Peyer's patch (tissue), 4 donors: Measurements from ENCODE around the gene KCNIP3. TPM values are rescaled to one million over a fixed set of nuclear protein-coding genes. Genes with fewer than 3 reads are reported as not detected.
"Not testable (repeated sequence)": the region's sequence is repeated elsewhere in the genome, so short reads cannot be mapped to it uniquely, and the experiment has no call there.

Experiments
- DNase-seq, 3 donors: peaks; one replicate each; pipeline ENCODE4 v3.0.0-alpha.2; 2017 to 2019
- H3K27ac ChIP-seq, 4 donors: fragments of 200-600 bp; sonication (generic); one replicate each; pipeline ENCODE4 v1.5.1; 2016 to 2019
- H3K27me3 ChIP-seq, 2 donors: fragments of 200-600 bp; sonication (generic); one replicate each; pipeline ENCODE4 v1.5.1; 2019
- H3K36me3 ChIP-seq, 3 donors: fragments of 200-600 bp; sonication (generic); one replicate each; pipeline ENCODE4 v1.5.1; 2016 to 2019
- H3K4me1 ChIP-seq, 4 donors: fragments of 200-600 bp; sonication (generic); one replicate each; pipeline ENCODE4 v1.5.1; 2016 to 2019
- H3K4me3 ChIP-seq, 4 donors: fragments of 200-600 bp; sonication (generic); 1 replicate in 3 of 4; 2 replicates in 1 of 4; pipeline ENCODE4 v1.5.1; 2016 to 2019; ENCODE audit warnings: mild to moderate bottlenecking in 1 of 4
- H3K9me3 ChIP-seq, 4 donors: fragments of 200-600 bp; sonication (generic); one replicate each; pipeline ENCODE4 v1.5.1; 2016 to 2019; ENCODE audit warnings: mild to moderate bottlenecking in 1 of 4
- CTCF ChIP-seq, 6 experiments: fragments of 450-650 bp in 4 of 6; fragments of 200-600 bp in 2 of 6; sonication (generic) in 1 of 6; IDR thresholded peaks; one replicate each; pipeline ENCODE4 v1.5.1; 2017 to 2019; ENCODE audit warnings: antibody characterized with exemption in 6 of 6, mild to moderate bottlenecking in 3 of 6, moderate library complexity in 1 of 6
- POLR2A ChIP-seq, 2 donors: fragments of 450-650 bp; IDR thresholded peaks; one replicate each; pipeline ENCODE4 v1.5.1; 2017; ENCODE audit warnings: antibody characterized with exemption in 2 of 2, mild to moderate bottlenecking in 2 of 2, moderate library complexity in 2 of 2
- total RNA-seq, 4 donors: library from RNA; depleted of rRNA; stranded (reverse); fragments of >200 nt; gene quantifications; one replicate each; pipeline ENCODE4 v1.1.0, GENCODE V29; 2016

KCNIP3 gene
- total RNA-seq, 4 donors from 2014 or later: 4.9 to 11.4 (median 7.2) TPM

DNA sequence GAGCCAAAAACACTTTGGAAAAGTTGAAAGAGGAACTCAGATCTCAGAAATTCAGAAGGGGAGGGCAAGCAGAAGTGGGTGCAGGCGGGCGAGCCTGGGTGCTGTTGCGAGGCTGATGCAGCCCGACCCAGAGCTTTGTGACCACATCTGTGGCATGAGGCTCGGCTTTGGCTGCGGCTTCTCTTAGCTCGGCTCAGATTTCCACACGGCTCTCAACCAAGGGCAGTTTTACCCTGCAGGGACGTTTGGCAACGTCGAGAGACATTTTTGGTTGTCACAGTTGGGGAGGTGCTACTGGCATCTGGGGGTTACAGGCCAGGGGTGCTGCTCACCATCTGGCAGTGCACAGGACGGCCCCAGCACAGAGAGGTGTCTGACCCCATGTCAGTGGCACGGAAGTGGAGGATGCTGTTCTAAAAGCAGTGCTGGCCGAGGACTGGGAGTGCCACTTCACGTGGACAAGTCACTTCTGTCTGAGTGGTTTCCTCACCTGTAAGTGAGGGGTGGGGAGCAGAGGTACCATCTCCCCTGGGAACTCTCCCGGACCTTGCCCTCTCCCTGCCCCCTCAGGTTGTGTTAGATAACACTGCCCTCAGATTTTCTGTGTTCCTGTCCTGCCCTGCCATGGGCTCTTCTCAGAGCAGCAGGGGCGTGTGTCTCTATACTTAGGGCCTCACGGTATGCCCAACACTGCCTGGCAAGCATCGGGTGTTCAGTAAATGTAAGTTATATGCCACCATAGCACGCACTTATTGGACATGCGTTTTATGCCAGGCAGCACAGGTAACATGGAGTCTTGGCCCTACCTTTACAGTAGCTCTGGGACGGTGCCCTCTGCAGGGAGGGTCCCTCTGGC, 56.7 kb downstream of the KCNIP3 start:
- H3K27me3 ChIP-seq: no peaks in the 10 kb centered on the region
- no peak overlapping the region for H3K27ac ChIP-seq
- H3K4me3 ChIP-seq: no peak overlapping the region
- no peaks in the 10 kb centered on the region for H3K36me3 ChIP-seq
- H3K9me3 ChIP-seq: no peaks in the 10 kb centered on the region
- no peaks in the 10 kb centered on the region for H3K4me1 ChIP-seq
- TF ChIP-seq CTCF (IDR thresholded peaks at IDR 0.05): no peak
- no peak for TF ChIP-seq POLR2A (IDR thresholded peaks at IDR 0.05)
- DNase-seq: peak in 2 of 3 donors; percentile 23 to 32

- Histone ChIP-seq H3K4me1 (no peaks in the 10 kb centered on the region), H3K9me3 (no peaks in the 10 kb centered on the region), H3K27me3 (no peaks in the 10 kb centered on the region), H3K27ac (no peak overlapping the region), H3K4me3 (no peak overlapping the region), H3K36me3 (no peaks in the 10 kb centered on the region)
- DNase-seq: peak in 2 of 3 donors; percentile 27 to 30
- no peak for TF ChIP-seq CTCF (IDR thresholded peaks at IDR 0.05)
- no peak for TF ChIP-seq POLR2A (IDR thresholded peaks at IDR 0.05)
Measured at GRCh38 chr2:95354469-95354901, 57.3 kb downstream of the KCNIP3 start.

- TF ChIP-seq POLR2A (IDR thresholded peaks at IDR 0.05): no peak
- TF ChIP-seq CTCF (IDR thresholded peaks at IDR 0.05): no peak
- no peaks in the 10 kb centered on the region for H3K27me3 ChIP-seq
- H3K9me3 ChIP-seq: no peaks in the 10 kb centered on the region
- no peak overlapping the region for H3K4me3 ChIP-seq
- peak in 1 of 3 donors; percentile 34 for DNase-seq
- H3K36me3 ChIP-seq: no peaks in the 10 kb centered on the region
- no peaks in the 10 kb centered on the region for H3K4me1 ChIP-seq
- H3K27ac ChIP-seq: no peak overlapping the region
Measured at GRCh38 chr2:95354925-95355324, 57.8 kb downstream of the KCNIP3 start.

DNA sequence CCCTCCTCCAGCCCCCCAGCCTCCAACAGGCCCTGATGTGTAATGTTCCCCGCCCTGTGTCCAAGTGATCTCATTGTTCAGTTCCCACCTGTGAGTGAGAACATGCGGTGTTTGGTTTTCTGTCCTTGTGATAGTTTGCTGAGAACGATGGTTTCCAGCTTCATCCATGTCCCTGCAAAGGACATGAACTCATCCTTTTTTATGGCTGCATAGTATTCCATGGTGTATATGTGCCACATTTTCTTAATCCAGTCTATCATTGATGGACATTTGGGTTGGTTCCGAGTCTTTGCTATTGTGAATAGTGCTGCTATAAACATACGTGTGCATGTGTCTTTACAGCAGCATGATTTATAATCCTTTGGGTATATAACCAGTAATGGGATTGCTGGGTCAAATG, 58.3 kb downstream of the KCNIP3 start:
- H3K36me3 ChIP-seq, H3K27me3 ChIP-seq, H3K4me1 ChIP-seq, H3K27ac ChIP-seq, H3K4me3 ChIP-seq, H3K9me3 ChIP-seq: not testable (repeated sequence)
- DNase-seq: peak in 1 of 3 donors; percentile 5

DNA sequence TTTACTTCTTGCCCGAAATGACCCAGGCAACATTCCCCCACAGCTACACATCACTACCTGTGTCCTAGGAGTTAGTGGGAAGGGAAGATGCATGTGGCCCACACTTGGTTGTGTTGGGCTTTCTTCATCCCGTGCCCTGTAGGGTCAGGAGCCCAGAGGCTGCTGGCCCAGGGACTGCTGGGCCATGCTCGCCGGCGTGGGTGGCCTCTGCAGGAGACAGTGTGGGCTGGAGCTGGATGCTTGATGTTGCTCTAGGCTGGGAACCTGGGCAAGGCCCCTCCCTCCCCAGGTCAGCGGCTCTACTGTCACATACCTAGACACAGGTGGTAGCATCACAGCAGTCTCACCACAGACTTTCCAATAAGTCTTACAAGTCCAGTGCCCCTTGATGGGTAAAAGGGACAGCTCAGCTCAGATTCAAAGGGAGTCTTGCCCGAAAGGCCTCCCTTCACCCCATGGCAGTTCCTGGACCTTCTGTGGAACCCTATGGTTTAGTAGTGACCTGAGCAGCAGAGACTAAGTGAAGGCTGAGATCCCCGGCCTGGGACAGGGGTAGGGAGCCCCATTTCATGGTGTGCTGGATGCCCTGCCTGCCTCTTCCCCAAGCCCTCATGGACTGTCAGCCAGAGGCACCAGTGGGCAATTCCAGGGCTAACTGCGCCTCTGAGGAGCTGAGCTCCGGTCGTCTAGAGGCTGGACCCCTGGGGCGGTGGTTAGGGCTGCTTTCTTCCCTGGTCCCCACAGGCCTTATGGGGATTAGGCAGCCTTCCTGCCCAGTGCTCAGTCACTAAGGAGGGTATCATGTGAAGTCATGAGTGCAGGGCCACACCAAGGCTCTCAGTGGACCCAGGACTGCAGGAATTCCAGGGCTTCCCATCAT, 59.9 kb downstream of the KCNIP3 start:
- Histone ChIP-seq H3K9me3 (no peaks in the 10 kb centered on the region), H3K36me3 (no peaks in the 10 kb centered on the region), H3K27ac (no peak overlapping the region), H3K4me3 (no peak overlapping the region), H3K4me1 (no peaks in the 10 kb centered on the region), H3K27me3 (no peaks in the 10 kb centered on the region)
- TF ChIP-seq POLR2A (IDR thresholded peaks at IDR 0.05): no peak
- TF ChIP-seq CTCF (IDR thresholded peaks at IDR 0.05): no peak
- DNase-seq: peak in 2 of 3 donors; percentile 29 to 34
